B cell (primary cell): Measurements from ENCODE around the gene TCF23. TPM values are rescaled to one million over a fixed set of nuclear protein-coding genes. Genes with fewer than 3 reads are reported as not detected.
"Not testable (repeated sequence)": the region's sequence is repeated elsewhere in the genome, so short reads cannot be mapped to it uniquely, and the experiment has no call there.

ENCODE experiments used
- ATAC-seq: fragments of 200-7000 bp; cut with Tn5 transposase; one replicate; pipeline ENCODE4 v1.10.0; 2021; ENCODE audit warnings: low read depth, mild to moderate bottlenecking, moderate number of reproducible peaks, moderate library complexity
- CTCF ChIA-PET: fragments of 350-600 bp; sonication (Branson Sonifier 250); formaldehyde crosslinking; loops from one replicate; lab custom pipeline; 2021; ENCODE audit warnings: antibody characterized with exemption, inconsistent platforms; lab: Charles Lee
- POLR2A ChIA-PET: fragments of 350-600 bp; sonication (Branson Sonifier 250); formaldehyde crosslinking; loops from one replicate; lab custom pipeline; 2021; ENCODE audit warnings: antibody characterized with exemption; lab: Charles Lee
- DNase-seq: peaks from one replicate; pipeline ENCODE4 v3.0.0; 2013
- H2AFZ ChIP-seq: 2 replicates; pipeline ENCODE4 v1.6.1; 2012; ENCODE audit warnings: mild to moderate bottlenecking, low read depth, low read length; ENCODE audit not compliant: insufficient read depth, poor library complexity, severe bottlenecking
- H3K27ac ChIP-seq, 2 donors: 1 replicate in 1 of 2; 2 replicates in 1 of 2; pipeline ENCODE4 v1.5.1; 2012 to 2013; ENCODE audit warnings: low read length in 2 of 2, mild to moderate bottlenecking in 2 of 2, moderate library complexity in 1 of 2
- H3K27me3 ChIP-seq, 4 experiments: fragments of 200-600 bp in 1 of 4; sonication (generic) in 1 of 4; replicated peaks in 1 of 4; 1 replicate in 2 of 4; 2 replicates in 2 of 4; pipeline versions ENCODE4 v1.6.1 to v1.7.0; 2013 to 2016; ENCODE audit warnings: low read length in 3 of 4, mild to moderate bottlenecking in 2 of 4, mixed read lengths in 1 of 4, moderate library complexity in 1 of 4; ENCODE audit not compliant: insufficient read depth in 4 of 4, control insufficient read depth in 3 of 4; ENCODE audit errors: control extremely low read depth in 1 of 4
- H3K36me3 ChIP-seq, 2 experiments: replicated peaks in 1 of 2; 1 replicate in 1 of 2; 2 replicates in 1 of 2; pipeline versions ENCODE4 v1.6.1 to v1.7.1; 2013; ENCODE audit warnings: low read length in 1 of 2; ENCODE audit not compliant: insufficient read depth in 2 of 2, control insufficient read depth in 1 of 2; ENCODE audit errors: control extremely low read depth in 1 of 2, extremely low read depth in 1 of 2
- H3K4me1 ChIP-seq, 2 donors: fragments of 200-600 bp in 1 of 2; sonication (generic) in 1 of 2; 1 replicate in 1 of 2; 2 replicates in 1 of 2; pipeline versions ENCODE4 v1.5.1 to v1.6.1; 2013 to 2017; ENCODE audit warnings: low read length in 2 of 2; ENCODE audit not compliant: control insufficient read depth in 2 of 2, insufficient read depth in 2 of 2
- H3K4me2 ChIP-seq: replicated peaks from 2 replicates; pipeline ENCODE3; 2012; ENCODE audit warnings: mild to moderate bottlenecking, low read depth, low read length; ENCODE audit not compliant: poor library complexity, severe bottlenecking
- H3K4me3 ChIP-seq, 5 experiments: fragments of 200-600 bp in 1 of 5; sonication (generic) in 1 of 5; 1 replicate in 3 of 5; 2 replicates in 2 of 5; pipeline versions ENCODE4 v1.5.1 to v1.7.0; 2011 to 2016; ENCODE audit warnings: low read length in 4 of 5, mild to moderate bottlenecking in 4 of 5, low read depth in 2 of 5, control low read depth in 1 of 5, moderate library complexity in 1 of 5; ENCODE audit not compliant: insufficient read depth in 1 of 5; ENCODE audit errors: control extremely low read depth in 1 of 5, extremely low read depth in 1 of 5
- H3K79me2 ChIP-seq: fragments of 200-600 bp; sonication (generic); one replicate; pipeline ENCODE4 v1.6.0; 2016; ENCODE audit warnings: low read length; ENCODE audit not compliant: control insufficient read depth, insufficient read depth
- H3K9ac ChIP-seq: fragments of 200-600 bp; sonication (generic); 2 replicates; pipeline ENCODE4 v1.6.1; 2017; ENCODE audit warnings: mild to moderate bottlenecking, low read length, moderate library complexity
- H3K9me3 ChIP-seq, 3 donors: one replicate each; pipeline versions ENCODE4 v1.6.1 to v1.7.1; 2013; ENCODE audit warnings: low read length in 2 of 3; ENCODE audit not compliant: control insufficient read depth in 2 of 3, insufficient read depth in 1 of 3; ENCODE audit errors: control extremely low read depth in 1 of 3
- H4K20me1 ChIP-seq: 2 replicates; pipeline ENCODE4 v1.6.0; 2012; ENCODE audit warnings: mild to moderate bottlenecking, low read length; ENCODE audit not compliant: insufficient read depth, control insufficient read depth, poor library complexity, severe bottlenecking
- H3K27ac Mint-ChIP-seq: one replicate; pipeline ENCODE4 v1.8.0; 2021; ENCODE audit warnings: mixed read lengths
- H3K27me3 Mint-ChIP-seq: one replicate; pipeline ENCODE4 v1.8.0; 2021; ENCODE audit warnings: mixed read lengths
- H3K4me1 Mint-ChIP-seq: one replicate; pipeline ENCODE4 v1.8.0; 2021; ENCODE audit warnings: mixed read lengths
- H3K4me3 Mint-ChIP-seq: one replicate; pipeline ENCODE4 v1.8.0; 2021; ENCODE audit warnings: mixed read lengths
- H3K9me3 Mint-ChIP-seq: one replicate; pipeline ENCODE4 v1.8.0; 2022; ENCODE audit warnings: mixed read lengths; ENCODE audit not compliant: insufficient read depth
- EZH2 ChIP-seq: IDR thresholded peaks from 2 replicates; pipeline ENCODE4 v1.6.1; 2012; ENCODE audit warnings: borderline replicate concordance, low read depth, mild to moderate bottlenecking, moderate library complexity, low read length; ENCODE audit not compliant: insufficient read depth, poor library complexity, severe bottlenecking
- WGBS: methylation state at CpG from one replicate; pipeline ENCODE4 v1.1.5; 2013; ENCODE audit warnings: missing lambda C conversion rate; ENCODE audit not compliant: insufficient coverage; 5-methylcytosine and 5-hydroxymethylcytosine counted together
- intact Hi-C: fragments of 100-400 bp; cut with micrococcal nuclease; formaldehyde crosslinking; loops from one replicate; pipeline ENCODE4 v1.10.0; 2022
- polyA plus RNA-seq: library from polyadenylated mRNA; depleted of rRNA; stranded (reverse); fragments of >200 nt; gene quantifications from 2 replicates; pipeline ENCODE4 v1.2.3, GENCODE V29; 2012
- total RNA-seq, 2 donors: library from RNA; stranded (reverse); fragments of 120-200 nt in 1 of 2; gene quantifications; 1 replicate in 1 of 2; 2 replicates in 1 of 2; pipeline versions ENCODE4 v1.2.3 to v1.2.4, GENCODE V29; 2013 to 2022
- TF ChIP-seq, protein P1 (sequence below): fragments of 200-600 bp; IDR thresholded peaks from one replicate; pipeline ENCODE4 v1.8.0; 2022; ENCODE audit warnings: antibody characterized with exemption, mild to moderate bottlenecking

The TCF23 gene
- total and polyA plus RNA-seq, 2 donors (not counting 1 experiment from before 2014, with no cell fraction given), result 0.10 TPM; not detected in 1

DNA sequence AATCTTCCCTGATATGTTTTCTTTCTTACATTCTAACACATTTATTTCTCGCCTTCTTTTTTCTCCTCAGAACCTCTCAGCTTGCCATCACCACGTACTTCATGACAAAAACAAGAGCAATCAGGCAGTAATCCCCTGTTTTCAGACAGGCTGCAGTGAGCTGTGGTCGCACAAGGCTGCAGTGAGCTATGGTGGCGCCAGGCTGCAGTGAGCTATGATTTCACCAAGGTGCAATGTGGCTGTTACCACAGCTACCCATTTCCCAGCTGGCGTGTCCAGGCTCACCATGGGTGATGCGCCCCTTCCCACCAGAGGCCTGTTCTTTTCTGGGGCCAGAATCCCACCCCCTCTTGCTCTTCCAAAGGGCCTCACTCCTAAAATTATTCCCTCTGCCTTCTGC is 25.8 kb downstream of the TCF23 start:
- H3K4me1 Mint-ChIP-seq, result peaks cover 6% of the 10 kb centered on the region
- no peak overlapping the region for H3K4me3 ChIP-seq
- ChIA-PET POLR2A (no interaction called here), CTCF (interaction anchor here (0.6 kb wide), 1 partner anchor 49 kb away, joined by 3 read pairs; no protein-coding TSS in a partner anchor)
- H3K9me3 ChIP-seq, result no peaks in the 10 kb centered on the region
- DNase-seq, result no peak
- peaks cover 15% of the 10 kb centered on the region for H3K27me3 Mint-ChIP-seq
- H3K27ac Mint-ChIP-seq, result no peak overlapping the region
- H3K79me2 ChIP-seq, result no peaks in the 10 kb centered on the region
- H3K4me1 ChIP-seq, result peaks cover 7 to 10% of the 10 kb centered on the region in 2 donors
- WGBS, result 82% methylated on average over 5 of the region's 6 CpGs
- intact Hi-C loops, result no loop called here
- H3K9me3 Mint-ChIP-seq, result no peaks in the 10 kb centered on the region
- no peak overlapping the region for H2AFZ ChIP-seq
- ATAC-seq, result no peak
- no peak overlapping the region for H3K4me2 ChIP-seq
- no peak overlapping the region for H3K27ac ChIP-seq
- H3K36me3 ChIP-seq, result no peaks in the 10 kb centered on the region
- peaks cover 0 to 6% (median 4%) of the 10 kb centered on the region in 4 experiments for H3K27me3 ChIP-seq
- H3K4me3 Mint-ChIP-seq, result no peak overlapping the region
- TF ChIP-seq, protein P1, sequence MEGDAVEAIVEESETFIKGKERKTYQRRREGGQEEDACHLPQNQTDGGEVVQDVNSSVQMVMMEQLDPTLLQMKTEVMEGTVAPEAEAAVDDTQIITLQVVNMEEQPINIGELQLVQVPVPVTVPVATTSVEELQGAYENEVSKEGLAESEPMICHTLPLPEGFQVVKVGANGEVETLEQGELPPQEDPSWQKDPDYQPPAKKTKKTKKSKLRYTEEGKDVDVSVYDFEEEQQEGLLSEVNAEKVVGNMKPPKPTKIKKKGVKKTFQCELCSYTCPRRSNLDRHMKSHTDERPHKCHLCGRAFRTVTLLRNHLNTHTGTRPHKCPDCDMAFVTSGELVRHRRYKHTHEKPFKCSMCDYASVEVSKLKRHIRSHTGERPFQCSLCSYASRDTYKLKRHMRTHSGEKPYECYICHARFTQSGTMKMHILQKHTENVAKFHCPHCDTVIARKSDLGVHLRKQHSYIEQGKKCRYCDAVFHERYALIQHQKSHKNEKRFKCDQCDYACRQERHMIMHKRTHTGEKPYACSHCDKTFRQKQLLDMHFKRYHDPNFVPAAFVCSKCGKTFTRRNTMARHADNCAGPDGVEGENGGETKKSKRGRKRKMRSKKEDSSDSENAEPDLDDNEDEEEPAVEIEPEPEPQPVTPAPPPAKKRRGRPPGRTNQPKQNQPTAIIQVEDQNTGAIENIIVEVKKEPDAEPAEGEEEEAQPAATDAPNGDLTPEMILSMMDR, result no peak
- TF ChIP-seq EZH2, result no peak
- no peaks in the 10 kb centered on the region for H4K20me1 ChIP-seq
- H3K9ac ChIP-seq, result no peak overlapping the region

DNA sequence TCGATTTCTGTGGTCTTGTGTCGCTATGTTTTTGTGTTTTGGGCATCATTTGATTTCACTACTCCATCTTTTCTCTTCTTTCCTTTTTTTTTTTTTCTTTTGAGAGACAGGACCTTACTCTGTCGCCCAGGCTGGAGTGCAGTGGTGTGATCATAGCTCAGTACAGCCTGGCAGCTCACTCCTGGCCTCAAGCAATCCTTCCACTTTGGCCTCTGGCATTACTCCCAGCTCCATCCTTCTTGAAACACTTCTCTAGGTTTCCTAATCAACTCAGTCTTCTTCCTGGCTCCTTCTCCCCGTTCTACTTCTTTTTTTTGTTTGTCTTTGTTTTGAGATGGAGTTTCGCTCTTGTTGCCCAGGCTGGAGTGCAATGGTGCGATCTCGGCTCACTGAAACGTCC is 26.5 kb downstream of the TCF23 start:
- no peaks in the 10 kb centered on the region for H3K9me3 Mint-ChIP-seq
- H3K9me3 ChIP-seq, result no peaks in the 10 kb centered on the region
- no peak for ATAC-seq
- no peak overlapping the region for H2AFZ ChIP-seq
- no peak overlapping the region for H3K4me2 ChIP-seq
- no peak overlapping the region for H3K9ac ChIP-seq
- no peak overlapping the region for H3K4me3 ChIP-seq
- peaks cover 3% of the 10 kb centered on the region in 2 donors for H3K4me1 ChIP-seq
- H3K27me3 Mint-ChIP-seq, result peaks cover 19% of the 10 kb centered on the region
- H4K20me1 ChIP-seq, result no peaks in the 10 kb centered on the region
- no peaks in the 10 kb centered on the region for H3K79me2 ChIP-seq
- H3K27ac ChIP-seq, result no peak overlapping the region
- TF ChIP-seq EZH2, result no peak
- TF ChIP-seq, protein P1, result no peak
- no peaks in the 10 kb centered on the region for H3K36me3 ChIP-seq
- ChIA-PET CTCF (interaction anchor here (0.9 to 1.0 kb wide), 2 partner anchors 16 to 29 kb away, joined by 3 to 5 read pairs; no protein-coding TSS in a partner anchor), POLR2A (no interaction called here)
- intact Hi-C loops, result no loop called here
- H3K27ac Mint-ChIP-seq, result no peak overlapping the region
- H3K4me1 Mint-ChIP-seq, result peaks cover 3% of the 10 kb centered on the region
- 89% methylated on average over 5 of the region's 8 CpGs for WGBS
- H3K4me3 Mint-ChIP-seq, result no peak overlapping the region
- peaks cover 0 to 10% (median 4%) of the 10 kb centered on the region in 4 experiments for H3K27me3 ChIP-seq
- no peak for DNase-seq

DNA sequence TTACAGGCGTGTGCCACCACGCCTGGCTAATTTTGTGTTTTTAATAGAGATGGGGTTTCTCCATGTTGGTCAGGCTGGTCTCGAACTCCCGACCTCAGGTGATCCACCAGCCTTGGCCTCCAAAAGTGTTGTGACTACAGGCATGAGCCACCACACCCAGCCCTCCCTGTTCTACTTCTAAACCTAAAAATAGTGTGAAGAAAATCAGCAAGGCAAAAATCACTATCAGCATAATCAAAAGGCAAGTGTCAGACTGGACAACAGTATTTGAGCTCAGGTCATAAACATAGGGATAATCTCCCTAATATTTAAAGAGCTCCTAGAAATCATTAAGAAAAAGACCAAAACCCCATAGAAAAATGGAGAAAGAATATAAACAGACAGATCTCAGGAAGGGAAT is 27.0 kb downstream of the TCF23 start:
- CTCF ChIA-PET, result interaction anchor here (0.9 to 1.0 kb wide), 2 partner anchors 15 to 28 kb away, joined by 3 to 5 read pairs; no protein-coding TSS in a partner anchor
- WGBS, result 60% methylated on average over 1 of the region's 4 CpGs
- H3K9me3 Mint-ChIP-seq, H3K4me1 Mint-ChIP-seq, H3K4me1 ChIP-seq, POLR2A ChIA-PET, H3K79me2 ChIP-seq, H3K27ac Mint-ChIP-seq, H3K4me2 ChIP-seq, ATAC-seq, H3K4me3 Mint-ChIP-seq, H3K4me3 ChIP-seq, H3K27ac ChIP-seq, DNase-seq, H4K20me1 ChIP-seq, H3K9me3 ChIP-seq, H3K36me3 ChIP-seq, H2AFZ ChIP-seq, intact Hi-C loops, H3K9ac ChIP-seq: not testable (repeated sequence)
- peaks cover 0 to 11% (median 5%) of the 10 kb centered on the region in 4 experiments for H3K27me3 ChIP-seq
- H3K27me3 Mint-ChIP-seq, result peaks cover 23% of the 10 kb centered on the region
